H54 (cell line): ENCODE data around the gene CDX1.
"Not testable (repeated sequence)": the region's sequence is repeated elsewhere in the genome, so short reads cannot be mapped to it uniquely, and the experiment has no call there.

Source experiments
- DNase-seq: peaks from one replicate; pipeline ENCODE4 v3.0.0; 2011; ENCODE audit warnings: low spot score, mixed read lengths; ENCODE audit not compliant: insufficient read length
- FAIRE-seq: peaks from 3 replicates; lab custom pipeline; 2011; peaks lifted over from hg19 to GRCh38; lab: Jason Lieb, UNC
- POLR2A ChIP-seq: IDR thresholded peaks from 2 replicates; pipeline ENCODE4 v1.6.1; 2011; ENCODE audit warnings: low read depth, mild to moderate bottlenecking, low read length

CDX1 gene

DNA sequence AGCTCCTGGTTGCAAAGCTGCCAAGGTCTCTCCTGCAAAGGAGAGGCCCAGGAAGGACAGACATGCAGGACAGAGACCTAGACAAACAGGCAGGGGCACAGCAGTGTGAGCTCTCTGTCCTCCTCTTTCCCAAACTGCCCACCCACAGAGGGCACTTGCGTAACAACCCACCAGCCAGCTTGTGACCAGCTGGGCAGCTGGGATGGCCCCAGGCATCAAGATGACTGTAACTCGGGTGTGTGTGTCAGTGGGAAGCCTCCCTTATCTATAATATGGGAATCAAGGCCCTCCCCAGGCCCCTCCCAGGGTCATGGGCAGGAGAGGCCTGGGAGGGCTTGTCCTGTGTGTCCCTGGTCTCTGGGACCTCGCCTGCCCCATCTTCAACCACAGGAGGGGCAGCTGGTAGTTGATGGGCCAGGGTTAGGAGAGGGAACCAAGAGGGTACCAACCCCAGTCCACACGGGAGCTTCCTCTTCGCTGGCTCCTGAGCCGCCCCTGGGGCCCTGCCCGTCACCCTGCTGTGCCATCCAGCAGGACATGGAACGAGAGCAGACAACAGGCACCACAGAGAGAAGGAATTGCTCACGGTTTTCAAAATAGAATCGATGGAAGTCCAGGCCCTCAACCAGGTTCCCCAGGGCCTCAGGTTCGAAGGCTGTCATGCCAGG is 61.2 kb downstream of the CDX1 start:
- TF ChIP-seq POLR2A = no peak
- FAIRE-seq (no peak), DNase-seq (no peak)

DNA sequence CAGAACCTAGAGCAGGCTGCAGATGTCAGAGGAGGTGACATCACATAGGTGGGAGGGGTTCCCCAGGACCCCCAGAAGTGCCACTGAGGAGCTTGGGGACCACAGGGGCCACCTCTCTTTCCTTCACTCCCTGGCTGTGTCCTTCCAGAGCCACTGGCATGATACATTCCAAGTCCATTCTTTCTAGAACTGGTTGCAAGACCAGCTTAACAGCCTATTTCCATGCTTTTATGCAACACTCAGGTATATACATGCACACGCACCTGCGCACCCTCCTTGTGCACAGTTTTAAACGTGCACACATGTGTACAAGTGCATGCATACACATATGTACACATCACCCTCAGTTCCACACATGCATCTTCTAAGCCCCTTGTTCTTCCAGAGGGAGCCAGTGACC is 63.0 kb downstream of the CDX1 start:
- no peak for TF ChIP-seq POLR2A
- FAIRE-seq (no peak), DNase-seq (no peak)

DNA sequence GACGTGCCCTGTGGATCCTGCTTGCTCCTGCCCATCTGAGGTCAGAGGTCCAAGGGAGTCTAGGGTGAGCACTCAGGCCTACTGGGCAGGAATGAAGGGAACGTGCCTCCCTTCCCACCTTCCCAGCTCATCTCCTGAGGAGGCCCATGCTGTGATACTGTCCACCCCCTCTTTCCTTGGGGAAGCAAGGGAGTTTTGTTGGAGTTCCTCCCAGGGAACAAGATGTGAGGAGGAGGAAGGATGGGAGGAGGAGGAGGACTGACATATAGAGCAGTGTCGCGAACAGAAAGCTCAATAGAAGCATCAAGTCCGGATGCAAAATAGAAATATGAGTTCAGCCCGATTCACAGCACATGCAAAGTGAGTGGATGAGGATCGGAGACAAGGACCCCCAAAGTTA is 64.3 kb downstream of the CDX1 start:
- DNase-seq = no peak
- no peak for FAIRE-seq

DNA sequence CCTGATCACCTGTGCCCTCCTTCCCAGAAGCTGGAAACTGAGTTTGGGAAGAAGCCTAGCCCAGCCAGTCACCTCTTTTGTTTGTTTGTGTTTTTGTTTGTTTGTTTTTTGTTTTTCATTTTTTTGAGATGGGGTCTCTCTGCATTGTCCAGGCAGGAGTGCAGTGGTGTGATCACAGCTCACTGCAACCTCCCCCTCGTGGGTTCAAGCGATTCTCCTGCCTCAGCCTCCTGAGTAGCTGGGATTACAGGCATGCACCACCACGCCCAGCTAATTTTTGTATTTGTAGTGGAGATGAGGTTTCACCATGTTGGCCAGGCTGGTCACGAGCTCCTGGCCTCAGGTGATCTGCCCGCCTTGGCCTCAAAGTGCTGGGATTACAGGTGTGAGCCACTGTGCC is 67.1 kb downstream of the CDX1 start:
- not testable (repeated sequence) for FAIRE-seq

More for the DNA sequence above, 64.3 kb downstream of the CDX1 start:
- TF ChIP-seq POLR2A = no peak

More for the DNA sequence above, 67.1 kb downstream of the CDX1 start:
- DNase-seq = not testable (repeated sequence)
